ENCODE results near the gene NCK2.

DNA sequence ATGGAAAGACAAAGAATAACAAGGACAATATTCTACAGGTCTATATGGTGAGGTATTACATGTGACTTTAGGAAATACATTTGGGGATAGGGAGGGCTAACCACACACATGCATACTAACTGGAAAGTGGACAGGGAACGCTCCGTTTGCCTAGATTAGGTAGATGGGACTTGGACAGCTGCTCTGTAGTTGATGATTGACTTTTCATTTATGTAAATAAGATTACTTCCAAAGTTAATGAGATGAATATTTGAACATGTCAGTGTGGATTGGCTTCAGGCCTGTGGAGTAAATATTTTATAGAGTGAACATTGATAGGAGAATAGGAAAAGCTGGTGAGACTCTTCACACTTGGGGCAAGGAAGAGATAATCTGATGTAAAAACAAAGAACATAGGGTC, 142.0 kb downstream of the NCK2 start:
- no peak for TF ChIP-seq EZH2 (IDR thresholded peaks at IDR 0.05; ENCODE audit: borderline replicate concordance, low read length)
- TF ChIP-seq CTCF (conservative IDR thresholded peaks at IDR 0.05 in 1 of 2, IDR thresholded peaks at IDR 0.05 in 1 of 2; ENCODE audit: extremely low read depth in 1 of 2, insufficient read depth in 1 of 2, low read depth in 1 of 2, low read length in 2 of 2), result no peak
